HEK293T (cell line): ENCODE data around the gene NFE2.

Source experiments
- CTCF ChIA-PET: fragments of 350-600 bp; formaldehyde crosslinking; extraction: SDS; loops from one replicate; lab custom pipeline; 2021; ENCODE audit warnings: antibody characterized with exemption, inconsistent platforms; lab: Yijun Ruan, JAX
- POLR2A ChIA-PET: fragments of 350-600 bp; formaldehyde crosslinking; extraction: SDS; loops from one replicate; lab custom pipeline; 2020; ENCODE audit warnings: antibody characterized with exemption, inconsistent platforms; lab: Yijun Ruan, JAX
- DNase-seq: peaks from one replicate; pipeline ENCODE4 v3.0.0; 2012; ENCODE audit warnings: mixed read lengths; ENCODE audit errors: extremely low spot score
- ARNT ChIP-seq: fragments of 450-650 bp; IDR thresholded peaks from 2 replicates; pipeline ENCODE4 v1.6.1; 2017; ENCODE audit warnings: mild to moderate bottlenecking
- BHLHE40 ChIP-seq: fragments of 450-650 bp; IDR thresholded peaks from 2 replicates; pipeline ENCODE4 v1.6.1; 2016; ENCODE audit warnings: mild to moderate bottlenecking, moderate library complexity, borderline replicate concordance
- CTBP1 ChIP-seq: fragments of 450-650 bp; IDR thresholded peaks from 2 replicates; pipeline ENCODE4 v1.6.1; 2016; ENCODE audit warnings: borderline replicate concordance
- ELF4 ChIP-seq: fragments of 450-650 bp; IDR thresholded peaks from 2 replicates; pipeline ENCODE4 v1.6.1; 2017; ENCODE audit warnings: antibody characterized with exemption
- FOXA1 ChIP-seq: fragments of 450-650 bp; IDR thresholded peaks from 2 replicates; pipeline ENCODE4 v1.6.1; 2016; ENCODE audit warnings: mild to moderate bottlenecking
- FOXK2 ChIP-seq: fragments of 450-650 bp; IDR thresholded peaks from 2 replicates; pipeline ENCODE4 v1.6.1; 2016; ENCODE audit warnings: mild to moderate bottlenecking
- FOXM1 ChIP-seq: fragments of 450-650 bp; IDR thresholded peaks from 2 replicates; pipeline ENCODE4 v1.6.1; 2017; ENCODE audit warnings: mild to moderate bottlenecking, borderline replicate concordance
- HDGF ChIP-seq: fragments of 450-650 bp; IDR thresholded peaks from 2 replicates; pipeline ENCODE4 v1.6.1; 2017; ENCODE audit warnings: antibody characterized with exemption, borderline replicate concordance
- L3MBTL2 ChIP-seq: fragments of 450-650 bp; conservative IDR thresholded peaks from 2 replicates; pipeline ENCODE4 v1.6.1; 2016; ENCODE audit warnings: mild to moderate bottlenecking
- LEF1 ChIP-seq: fragments of 450-650 bp; IDR thresholded peaks from 2 replicates; pipeline ENCODE4 v1.6.1; 2017; ENCODE audit warnings: mild to moderate bottlenecking, borderline replicate concordance
- NFRKB ChIP-seq: fragments of 450-650 bp; IDR thresholded peaks from 2 replicates; pipeline ENCODE4 v1.6.1; 2016; ENCODE audit warnings: mild to moderate bottlenecking, moderate library complexity
- PKNOX1 ChIP-seq: fragments of 450-650 bp; IDR thresholded peaks from 2 replicates; pipeline ENCODE4 v1.6.1; 2016
- SP1 ChIP-seq: fragments of 450-650 bp; IDR thresholded peaks from 2 replicates; pipeline ENCODE4 v1.6.1; 2017
- SUZ12 ChIP-seq: fragments of 450-650 bp; IDR thresholded peaks from 2 replicates; pipeline ENCODE4 v1.6.1; 2016; ENCODE audit warnings: mild to moderate bottlenecking
- TARDBP ChIP-seq: fragments of 450-650 bp; IDR thresholded peaks from 2 replicates; pipeline ENCODE4 v1.6.1; 2016
- ZNF384 ChIP-seq: fragments of 450-650 bp; IDR thresholded peaks from 2 replicates; pipeline ENCODE4 v1.6.1; 2016

NFE2 gene

GRCh38 chr12:54253240-54253639, 47.6 kb downstream of the NFE2 start:
- DNase-seq: no peak
- CTCF ChIA-PET: interaction anchor here (0.6 to 1.4 kb wide), 3 partner anchors 34 to 72 kb away, joined by 3 to 5 read pairs (median 3); partner anchors contain the start of gene COPZ1
- POLR2A ChIA-PET: interaction anchor here (0.9 to 5.7 kb wide), 4 partner anchors 27 to 72 kb away, joined by 3 to 51 read pairs (median 3); partner anchors contain the start of genes CBX5, COPZ1 and HNRNPA1
- TF ChIP-seq PKNOX1 (no peak), HDGF (no peak), BHLHE40 (no peak), SP1 (no peak), ELF4 (no peak), L3MBTL2 (no peak), ARNT (no peak), ZNF384 (no peak), CTBP1 (no peak), SUZ12 (no peak), FOXK2 (no peak), FOXA1 (no peak), NFRKB (no peak), TARDBP (no peak), FOXM1 (no peak), LEF1 (no peak)

GRCh38 chr12:54251667-54252284, 49.0 kb downstream of the NFE2 start:
- POLR2A ChIA-PET: interaction anchor here (0.5 to 5.7 kb wide), 8 partner anchors 9 to 36 kb away, joined by 3 to 51 read pairs (median 4); partner anchors contain the start of genes CBX5 and HNRNPA1
- TF ChIP-seq PKNOX1 (no peak), CTBP1 (no peak), LEF1 (no peak), NFRKB (no peak), L3MBTL2 (no peak), BHLHE40 (no peak), FOXM1 (no peak), ZNF384 (no peak), SP1 (no peak), HDGF (no peak), FOXK2 (no peak), TARDBP (no peak), SUZ12 (no peak), ELF4 (no peak), ARNT (no peak), FOXA1 (no peak)
- peak; percentile 49 for DNase-seq
- CTCF ChIA-PET: interaction anchor here (0.6 to 1.9 kb wide), 13 partner anchors 10 to 281 kb away, joined by 3 to 10 read pairs (median 3); partner anchors contain the start of gene COPZ1

DNA sequence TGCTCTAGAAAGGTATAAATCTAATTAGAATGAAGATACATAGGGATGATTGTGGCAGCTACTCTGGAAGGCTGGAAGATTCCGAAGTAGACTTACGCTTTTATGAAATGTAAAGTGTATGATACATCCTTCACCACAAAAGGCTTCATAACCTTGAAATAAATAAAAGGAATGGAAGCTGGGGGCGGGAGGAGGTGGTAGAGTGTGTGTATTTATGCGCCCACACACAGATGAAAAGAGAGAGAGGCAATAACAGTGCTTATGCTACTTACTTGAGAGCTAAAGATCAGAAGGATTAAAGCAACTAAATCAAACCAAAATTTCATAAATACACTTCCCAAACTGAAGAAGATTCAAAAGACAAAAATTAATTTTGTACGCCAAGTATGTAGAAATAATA, 51.3 kb downstream of the NFE2 start:
- ChIA-PET POLR2A (interaction anchor here (1.2 kb wide), 1 partner anchor 31 kb away, joined by 6 read pairs; the partner anchor contains the start of genes CBX5 and HNRNPA1), CTCF (no interaction called here)
- no peak for DNase-seq
- TF ChIP-seq ARNT: no peak
- no peak for TF ChIP-seq SUZ12
- TF ChIP-seq BHLHE40: no peak
- no peak for TF ChIP-seq L3MBTL2
- no peak for TF ChIP-seq HDGF
- no peak for TF ChIP-seq FOXM1
- no peak for TF ChIP-seq TARDBP
- TF ChIP-seq CTBP1: no peak
- TF ChIP-seq ZNF384: no peak
- TF ChIP-seq FOXA1: no peak
- no peak for TF ChIP-seq NFRKB
- no peak for TF ChIP-seq LEF1
- no peak for TF ChIP-seq ELF4
- TF ChIP-seq FOXK2: no peak
- TF ChIP-seq PKNOX1: no peak

DNA sequence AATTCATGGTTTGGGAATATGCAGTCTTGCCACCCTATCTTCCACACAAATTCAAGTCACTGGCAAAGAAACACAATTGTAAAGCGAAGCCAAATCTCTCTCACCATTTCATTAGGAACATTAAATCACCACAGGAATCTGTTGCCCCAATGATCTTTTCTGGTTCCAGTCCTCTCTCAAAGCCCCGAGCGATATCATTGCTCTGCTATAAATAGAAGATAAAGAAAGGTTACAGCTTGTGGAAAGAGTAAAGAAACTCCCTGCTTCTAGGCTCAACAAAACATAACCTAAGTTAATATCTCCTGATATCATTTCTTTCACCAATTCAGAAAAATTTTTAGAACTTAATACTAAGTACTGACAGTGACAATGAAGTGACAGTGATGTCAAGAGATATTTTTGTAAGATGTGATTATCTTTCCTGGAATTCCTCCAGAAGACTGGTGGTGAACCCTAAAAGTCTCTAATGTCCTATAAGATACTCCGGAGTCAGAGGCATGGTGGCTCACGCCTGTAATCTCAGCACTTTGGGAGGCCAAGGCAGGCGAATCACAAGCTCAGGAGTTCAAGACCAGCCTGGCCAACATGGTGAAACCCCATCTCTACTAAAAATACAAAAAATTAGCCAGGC, 54.7 kb downstream of the NFE2 start:
- CTCF ChIA-PET: no interaction called here
- TF ChIP-seq ELF4 (no peak), LEF1 (no peak), FOXA1 (no peak), NFRKB (no peak), SP1 (no peak), HDGF (no peak), BHLHE40 (no peak), TARDBP (no peak), ZNF384 (no peak), FOXK2 (no peak), CTBP1 (no peak), PKNOX1 (no peak), FOXM1 (no peak), L3MBTL2 (no peak), SUZ12 (no peak), ARNT (no peak)
- no peak for DNase-seq
- POLR2A ChIA-PET: interaction anchor here (0.8 kb wide), 1 partner anchor 34 kb away, joined by 3 read pairs; the partner anchor contains the start of genes CBX5 and HNRNPA1
